HCT116 (cell line): ENCODE results near the gene CAPG. TPM values are rescaled to one million over a fixed set of nuclear protein-coding genes. Genes with fewer than 3 reads are reported as not detected.

Source experiments
- ATAC-seq: fragments of 200-7000 bp; cut with Tn5 transposase; 2 replicates; pipeline ENCODE4 v1.9.1; 2020; ENCODE audit warnings: mild to moderate bottlenecking, moderate library complexity
- BruUV-seq: library from RNA; stranded (reverse); fragments of 400-500 nt; replicated peaks from 2 replicates; lab custom pipeline; 2021; lab: Mats Ljungman, UMichigan
- CTCF ChIA-PET: fragments of 300-600 bp; sonication (Branson Sonifier 250); formaldehyde crosslinking; loops from one replicate; lab custom pipeline; 2021; ENCODE audit warnings: antibody characterized with exemption; lab: Charles Lee
- POLR2A ChIA-PET: fragments of 300-600, 350-600 bp; sonication (Branson Sonifier 250); formaldehyde crosslinking; loops from one replicate; lab custom pipeline; 2021; ENCODE audit warnings: antibody characterized with exemption; lab: Charles Lee
- RAD21 ChIA-PET, 2 experiments: fragments of 300-600 bp; sonication (Branson Sonifier 250); formaldehyde crosslinking; loops; one replicate each; lab custom pipeline; 2023; ENCODE audit warnings: low total read pairs in 2 of 2; ENCODE audit not compliant: uncharacterized antibody in 2 of 2, unreplicated experiment in 2 of 2, low non-redundant PET in 1 of 2; lab: Charles Lee
- DNase-seq: peaks from one replicate; pipeline ENCODE4 v3.0.0-alpha.2; 2010; ENCODE audit warnings: low read depth, low spot score
- H2AFZ ChIP-seq: fragments of 200-600 bp; shearing (Covaris generic), sonication (generic); 2 replicates; pipeline ENCODE4 v1.6.1; 2017; ENCODE audit warnings: low read depth, mixed run types, mixed read lengths, antibody characterized with exemption, low read length; ENCODE audit not compliant: poor library complexity, severe bottlenecking
- H3K27ac ChIP-seq: 2 replicates; pipeline ENCODE4 v1.5.1; 2012; ENCODE audit warnings: low read depth, low read length
- H3K27me3 ChIP-seq: fragments of 200-600 bp; sonication (generic); 2 replicates; pipeline ENCODE4 v1.6.1; 2016; ENCODE audit warnings: mixed run types, low read length, mixed read lengths; ENCODE audit not compliant: insufficient read depth
- H3K36me3 ChIP-seq, 2 experiments: fragments of 200-500 bp in 1 of 2; fragments of 200-600 bp in 1 of 2; sonication (Bioruptor generic) in 1 of 2; sonication (generic) in 1 of 2; 2 replicates each; pipeline versions ENCODE4 v1.5.1 to v1.6.1; 2014 to 2016; ENCODE audit warnings: low read length in 2 of 2, inconsistent platforms in 1 of 2, mixed read lengths in 1 of 2, mixed run types in 1 of 2; ENCODE audit not compliant: insufficient read depth in 2 of 2, control insufficient read depth in 1 of 2
- H3K4me1 ChIP-seq, 2 experiments: fragments of 200-600 bp in 1 of 2; sonication (generic) in 1 of 2; 2 replicates each; pipeline versions ENCODE4 v1.5.1 to v1.6.1; 2012 to 2017; ENCODE audit warnings: low read length in 2 of 2, inconsistent platforms in 1 of 2, mild to moderate bottlenecking in 1 of 2, mixed read lengths in 1 of 2, mixed run types in 1 of 2, moderate library complexity in 1 of 2; ENCODE audit not compliant: insufficient read depth in 2 of 2, control insufficient read depth in 1 of 2
- H3K4me2 ChIP-seq: fragments of 200-600 bp; sonication (generic); 2 replicates; pipeline ENCODE4 v1.6.1; 2017; ENCODE audit warnings: mixed run types, low read length, mixed read lengths
- H3K4me3 ChIP-seq, 2 experiments: fragments of 200-600 bp in 1 of 2; sonication (generic) in 1 of 2; replicated peaks in 1 of 2; 2 replicates each; pipeline ENCODE4 v1.5.1; 2011 to 2016; ENCODE audit warnings: low read length in 2 of 2, control low read depth in 1 of 2, low read depth in 1 of 2, mild to moderate bottlenecking in 1 of 2, mixed read lengths in 1 of 2, mixed run types in 1 of 2
- H3K79me2 ChIP-seq: fragments of 200-600 bp; sonication (generic); 2 replicates; pipeline ENCODE4 v1.6.1; 2017; ENCODE audit warnings: mild to moderate bottlenecking, mixed run types, low read length, moderate library complexity, mixed read lengths; ENCODE audit not compliant: insufficient read depth
- H3K9ac ChIP-seq: fragments of 200-600 bp; sonication (generic); 2 replicates; pipeline ENCODE4 v1.6.1; 2016; ENCODE audit warnings: low read length, mixed read lengths
- H3K9me2 ChIP-seq: fragments of 200-600 bp; sonication (generic), shearing (Covaris generic); 2 replicates; pipeline ENCODE4 v1.6.1; 2017; ENCODE audit warnings: mixed run types, mild to moderate bottlenecking, moderate library complexity; ENCODE audit not compliant: insufficient read depth
- H3K9me3 ChIP-seq, 2 experiments: fragments of 200-500 bp in 1 of 2; fragments of 200-600 bp in 1 of 2; sonication (Bioruptor generic) in 1 of 2; sonication (generic) in 1 of 2; 2 replicates each; pipeline ENCODE4 v1.6.1; 2014 to 2017; ENCODE audit warnings: low read length in 2 of 2, mixed read lengths in 2 of 2, inconsistent platforms in 1 of 2, low read depth in 1 of 2, mild to moderate bottlenecking in 1 of 2, mixed run types in 1 of 2, moderate library complexity in 1 of 2; ENCODE audit not compliant: control insufficient read depth in 1 of 2, insufficient read depth in 1 of 2
- H4K20me1 ChIP-seq: fragments of 200-600 bp; sonication (generic), shearing (Covaris generic); 2 replicates; pipeline ENCODE4 v1.6.1; 2017; ENCODE audit warnings: mixed run types, mild to moderate bottlenecking, moderate library complexity; ENCODE audit not compliant: insufficient read depth
- ATF3 ChIP-seq: IDR thresholded peaks from 2 replicates; pipeline ENCODE4 v1.6.1; 2012
- CBX3 ChIP-seq: IDR thresholded peaks from 2 replicates; pipeline ENCODE4 v1.6.1; 2012; ENCODE audit warnings: low read depth
- EGR1 ChIP-seq: IDR thresholded peaks from 2 replicates; pipeline ENCODE4 v1.6.1; 2012; ENCODE audit warnings: low read depth
- ELF1 ChIP-seq: IDR thresholded peaks from 2 replicates; pipeline ENCODE4 v1.6.1; 2012; ENCODE audit warnings: low read depth, borderline replicate concordance
- EZH2 ChIP-seq: fragments of 200-600 bp; sonication (generic); IDR thresholded peaks from 2 replicates; pipeline ENCODE4 v1.6.1; 2017; ENCODE audit warnings: antibody characterized with exemption, mixed run types
- EZH2phosphoT487 ChIP-seq: fragments of 200-600 bp; IDR thresholded peaks from 2 replicates; pipeline ENCODE4 v1.6.1; 2018; ENCODE audit warnings: antibody characterized with exemption, borderline replicate concordance
- POLR2A ChIP-seq: IDR thresholded peaks from 2 replicates; pipeline ENCODE4 v1.7.0; 2011; ENCODE audit warnings: borderline replicate concordance; ENCODE audit not compliant: insufficient read depth, insufficient read length; ENCODE audit errors: extremely low read depth
- POLR2AphosphoS5 ChIP-seq: IDR thresholded peaks from 2 replicates; pipeline ENCODE4 v1.6.1; 2011; ENCODE audit warnings: mild to moderate bottlenecking, low read depth, low read length, moderate library complexity
- SIN3A ChIP-seq: IDR thresholded peaks from 2 replicates; pipeline ENCODE4 v1.6.1; 2012; ENCODE audit warnings: low read depth
- TCF7L2 ChIP-seq: IDR thresholded peaks from 2 replicates; pipeline ENCODE4 v1.7.0; 2011; ENCODE audit warnings: borderline replicate concordance, inconsistent platforms; ENCODE audit not compliant: insufficient read depth, insufficient read length; ENCODE audit errors: extremely low read depth
- ZBTB33 ChIP-seq: IDR thresholded peaks from 2 replicates; pipeline ENCODE4 v1.6.1; 2011; ENCODE audit warnings: mild to moderate bottlenecking, low read length, moderate library complexity; ENCODE audit not compliant: insufficient replicate concordance; ENCODE audit errors: extremely low read depth
- intact Hi-C: fragments of 100-400 bp; cut with micrococcal nuclease; formaldehyde crosslinking; loops from 2 replicates; pipeline ENCODE4 v1.10.0; 2022
- total RNA-seq: library from RNA; stranded (reverse); gene quantifications from one replicate; pipeline ENCODE4 v1.2.1, GENCODE V29; 2021; ENCODE audit not compliant: unreplicated experiment

Gene CAPG
- total RNA-seq, 1 experiment from 2014 or later: 223 TPM

- ChIA-PET CTCF (no interaction called here), RAD21 (no interaction called here)
- H3K27ac ChIP-seq: no peak overlapping the region; the same call in 1 of the 2 replicates
Measured at GRCh38 chr2:85436836-85437487, 26.8 kb upstream of the CAPG start.

More at GRCh38 chr2:85436836-85437487, 26.8 kb upstream of the CAPG start:
- no peaks in the 10 kb centered on the region for H3K36me3 ChIP-seq
- H4K20me1 ChIP-seq: no peaks in the 10 kb centered on the region
- ATAC-seq (no peak), DNase-seq (no peak)
- H3K79me2 ChIP-seq: no peaks in the 10 kb centered on the region
- intact Hi-C loops: no loop called here
- no peaks in the 10 kb centered on the region for H3K9me3 ChIP-seq
- H3K4me1 ChIP-seq: peaks cover 24 to 34% of the 10 kb centered on the region in 2 experiments
- TF ChIP-seq SIN3A: no peak
- TF ChIP-seq ZBTB33: no peak
- TF ChIP-seq ATF3: no peak
- no peak for TF ChIP-seq POLR2AphosphoS5
- TF ChIP-seq TCF7L2: no peak
- no peak for TF ChIP-seq EZH2
- TF ChIP-seq ELF1: no peak
- TF ChIP-seq EGR1: no peak
- TF ChIP-seq POLR2A: no peak
- no peak for TF ChIP-seq CBX3
- no peak for TF ChIP-seq EZH2phosphoT487
- H2AFZ ChIP-seq: no peak overlapping the region
- H3K27me3 ChIP-seq: no peaks in the 10 kb centered on the region
- H3K9ac ChIP-seq: no peak overlapping the region
- POLR2A ChIA-PET: interaction anchor here (4.1 kb wide), 1 partner anchor 102 kb away, joined by 11 read pairs; the partner anchor contains the start of gene MAT2A
- H3K4me3 ChIP-seq: no peak overlapping the region
- H3K4me2 ChIP-seq: no peak overlapping the region
- BruUV-seq: no TSS peak
- no peaks in the 10 kb centered on the region for H3K9me2 ChIP-seq
